ENCODE data around the gene C11orf68.

Gene C11orf68

DNA sequence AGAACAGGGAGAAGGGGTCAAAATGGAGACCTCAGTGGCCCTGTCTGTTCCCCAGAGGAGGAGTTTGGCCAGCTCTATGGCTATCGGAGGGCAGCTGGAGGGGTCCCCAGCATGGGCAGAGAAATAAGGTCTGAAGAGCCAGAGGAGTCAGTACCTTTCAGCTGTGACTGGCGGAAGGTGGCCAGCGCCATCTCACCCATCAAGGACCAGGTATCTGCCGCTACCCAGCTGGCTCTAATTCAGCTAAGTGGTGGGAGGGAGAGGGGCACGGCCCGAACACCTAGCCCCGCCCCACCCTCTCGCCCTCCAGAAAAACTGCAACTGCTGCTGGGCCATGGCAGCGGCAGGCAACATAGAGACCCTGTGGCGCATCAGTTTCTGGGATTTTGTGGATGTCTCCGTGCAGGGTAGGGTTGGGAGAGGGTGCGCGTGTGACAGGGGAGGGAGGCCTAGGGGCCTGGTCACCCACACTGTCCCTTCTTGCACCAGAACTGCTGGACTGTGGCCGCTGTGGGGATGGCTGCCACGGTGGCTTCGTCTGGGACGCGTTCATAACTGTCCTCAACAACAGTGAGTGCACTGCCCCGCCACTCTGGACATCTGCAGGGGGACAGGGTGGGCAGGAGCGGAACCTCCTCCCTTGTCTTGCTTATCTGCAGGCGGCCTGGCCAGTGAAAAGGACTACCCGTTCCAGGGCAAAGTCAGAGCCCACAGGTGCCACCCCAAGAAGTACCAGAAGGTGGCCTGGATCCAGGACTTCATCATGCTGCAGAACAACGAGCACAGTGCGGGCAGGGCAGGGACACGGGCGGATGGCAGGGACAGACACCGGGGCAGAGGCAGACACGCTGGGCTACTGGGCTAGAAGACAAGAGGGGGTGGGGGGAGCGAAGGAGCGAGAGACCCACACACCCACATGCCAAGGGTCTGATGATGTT is 36.5 kb downstream of the C11orf68 start:
- H3K27ac ChIP-seq = no peak overlapping the region
- TF ChIP-seq ZFX (IDR thresholded peaks at IDR 0.05; ENCODE audit: borderline replicate concordance) = no peak
- TF ChIP-seq, protein P1, sequence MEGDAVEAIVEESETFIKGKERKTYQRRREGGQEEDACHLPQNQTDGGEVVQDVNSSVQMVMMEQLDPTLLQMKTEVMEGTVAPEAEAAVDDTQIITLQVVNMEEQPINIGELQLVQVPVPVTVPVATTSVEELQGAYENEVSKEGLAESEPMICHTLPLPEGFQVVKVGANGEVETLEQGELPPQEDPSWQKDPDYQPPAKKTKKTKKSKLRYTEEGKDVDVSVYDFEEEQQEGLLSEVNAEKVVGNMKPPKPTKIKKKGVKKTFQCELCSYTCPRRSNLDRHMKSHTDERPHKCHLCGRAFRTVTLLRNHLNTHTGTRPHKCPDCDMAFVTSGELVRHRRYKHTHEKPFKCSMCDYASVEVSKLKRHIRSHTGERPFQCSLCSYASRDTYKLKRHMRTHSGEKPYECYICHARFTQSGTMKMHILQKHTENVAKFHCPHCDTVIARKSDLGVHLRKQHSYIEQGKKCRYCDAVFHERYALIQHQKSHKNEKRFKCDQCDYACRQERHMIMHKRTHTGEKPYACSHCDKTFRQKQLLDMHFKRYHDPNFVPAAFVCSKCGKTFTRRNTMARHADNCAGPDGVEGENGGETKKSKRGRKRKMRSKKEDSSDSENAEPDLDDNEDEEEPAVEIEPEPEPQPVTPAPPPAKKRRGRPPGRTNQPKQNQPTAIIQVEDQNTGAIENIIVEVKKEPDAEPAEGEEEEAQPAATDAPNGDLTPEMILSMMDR (IDR thresholded peaks at IDR 0.05) = no peak

- no peak overlapping the region for H3K27ac ChIP-seq
- no peak for TF ChIP-seq ZFX (IDR thresholded peaks at IDR 0.05; ENCODE audit: borderline replicate concordance)
- TF ChIP-seq, protein P1 (IDR thresholded peaks at IDR 0.05) = no peak
These were observed 37.9 kb downstream of the C11orf68 start for GRCh38 chr11:65880844-65881421.

DNA sequence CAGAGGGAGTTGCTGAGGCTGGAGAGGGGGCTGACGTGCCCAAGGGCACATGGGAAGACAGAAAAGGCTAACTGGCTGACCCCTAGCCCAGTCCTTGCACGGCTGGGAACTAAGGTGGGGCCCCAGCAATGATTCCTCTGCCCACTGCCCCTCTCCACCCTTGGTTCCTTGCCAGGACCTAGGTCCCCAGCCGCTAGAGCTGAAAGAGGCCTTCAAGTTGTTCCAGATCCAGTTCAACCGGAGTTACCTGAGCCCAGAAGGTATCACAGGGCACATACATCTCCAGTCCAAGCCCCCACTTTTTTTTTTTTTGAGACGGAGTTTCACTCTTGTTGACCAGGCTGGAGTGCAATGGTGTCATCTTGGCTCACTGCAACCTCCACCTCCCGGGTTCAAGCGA is 38.8 kb downstream of the C11orf68 start:
- no peak overlapping the region for H3K27ac ChIP-seq
- TF ChIP-seq, protein P1 (IDR thresholded peaks at IDR 0.05) = no peak
- no peak for TF ChIP-seq ZFX (IDR thresholded peaks at IDR 0.05; ENCODE audit: borderline replicate concordance)

DNA sequence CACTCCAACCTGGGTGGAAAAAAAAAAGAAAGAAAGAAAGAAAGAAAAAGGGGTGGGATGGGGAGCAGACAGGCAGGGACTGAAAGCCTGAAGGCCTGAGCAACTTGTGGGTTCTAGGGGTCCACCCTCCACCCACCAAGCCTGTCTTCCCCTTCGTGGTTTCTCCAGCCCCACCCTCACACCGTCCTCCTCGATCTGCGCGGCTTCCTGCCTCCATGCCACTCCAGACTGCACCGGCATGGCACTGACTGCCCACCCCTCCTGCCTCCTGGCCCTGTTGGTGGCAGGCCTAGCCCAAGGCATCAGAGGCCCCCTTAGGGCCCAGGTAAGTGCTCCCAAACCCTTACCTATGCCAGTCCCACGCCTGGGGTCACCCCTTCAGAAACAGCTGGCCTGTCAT is 39.2 kb downstream of the C11orf68 start, which contains the start of gene CTSW:
Gene CTSW (plus strand): TSS at position 221 of the 400 bp plus-strand sequence. CDS start 18 bp downstream, at position 239.
- TF ChIP-seq, protein P1 (IDR thresholded peaks at IDR 0.05) = no peak
- no peak for TF ChIP-seq ZFX (IDR thresholded peaks at IDR 0.05; ENCODE audit: borderline replicate concordance)
- H3K27ac ChIP-seq = no peak within 1 kb of the TSS

GRCh38 chr11:65873318-65874156 is 45.3 kb downstream of the C11orf68 start:
- H3K27ac ChIP-seq = 0 out of 2 replicates have a peak overlapping the region, but pooled peaks have one; percentile 34
- TF ChIP-seq, protein P1 (IDR thresholded peaks at IDR 0.05) = no peak

DNA sequence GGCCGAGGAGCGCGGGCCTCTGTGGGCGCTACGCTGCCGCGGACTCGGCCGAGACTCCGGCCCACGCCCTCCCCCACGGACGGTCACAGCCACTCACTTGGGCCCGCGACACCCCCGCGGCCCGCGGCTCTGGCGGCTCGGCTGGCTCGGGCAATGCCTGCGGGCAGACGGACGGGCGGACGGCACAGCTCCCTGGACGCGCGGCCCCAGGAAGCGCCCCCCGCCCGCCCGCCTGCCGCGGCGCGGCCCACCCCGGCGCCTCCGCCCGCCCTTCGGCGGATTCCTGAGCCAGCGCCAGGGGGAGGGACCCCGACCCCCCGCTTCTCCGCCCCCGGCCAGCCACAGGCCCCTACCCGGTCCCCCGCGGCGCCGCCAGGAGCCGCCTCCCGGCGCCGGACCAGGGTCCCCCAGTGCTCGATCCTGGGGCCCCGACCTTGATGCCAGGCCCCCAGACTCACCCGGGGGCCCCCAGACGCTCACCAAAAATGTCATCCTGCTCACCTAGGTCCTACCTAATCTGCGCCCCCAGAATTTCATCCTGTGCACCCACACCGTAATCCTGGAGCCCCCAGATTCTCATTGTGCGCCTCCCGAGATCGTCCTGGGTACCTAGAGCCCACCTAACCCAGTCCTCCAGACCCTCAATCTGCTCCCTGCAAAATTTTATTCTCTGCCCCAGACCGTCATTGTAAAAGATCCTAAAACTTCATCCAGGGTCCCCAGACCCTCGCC is 46.1 kb downstream of the C11orf68 start, which contains the start of gene EFEMP2:
Gene EFEMP2 (minus strand): TSS at position 215 of the 732 bp plus-strand sequence. CDS start 446 bp downstream, outside the sequence.
- H3K27ac ChIP-seq = 0 out of 2 replicates have a peak within 1 kb of the TSS, but pooled peaks have one; percentile 34

More for the DNA sequence above, 46.1 kb downstream of the C11orf68 start, which contains the start of gene EFEMP2:
- TF ChIP-seq, protein P1 (IDR thresholded peaks at IDR 0.05) = no peak
- TF ChIP-seq ZFX (IDR thresholded peaks at IDR 0.05; ENCODE audit: borderline replicate concordance) = no peak

Data from 22Rv1 (cell line).